ENCODE data around the gene ZNF12. TPM values are rescaled to one million over a fixed set of nuclear protein-coding genes. Genes with fewer than 3 reads are reported as not detected.

The ZNF12 gene
- total RNA-seq, 6 experiments from 2014 or later = 12.7 to 15.1 (median 13.9) TPM

DNA sequence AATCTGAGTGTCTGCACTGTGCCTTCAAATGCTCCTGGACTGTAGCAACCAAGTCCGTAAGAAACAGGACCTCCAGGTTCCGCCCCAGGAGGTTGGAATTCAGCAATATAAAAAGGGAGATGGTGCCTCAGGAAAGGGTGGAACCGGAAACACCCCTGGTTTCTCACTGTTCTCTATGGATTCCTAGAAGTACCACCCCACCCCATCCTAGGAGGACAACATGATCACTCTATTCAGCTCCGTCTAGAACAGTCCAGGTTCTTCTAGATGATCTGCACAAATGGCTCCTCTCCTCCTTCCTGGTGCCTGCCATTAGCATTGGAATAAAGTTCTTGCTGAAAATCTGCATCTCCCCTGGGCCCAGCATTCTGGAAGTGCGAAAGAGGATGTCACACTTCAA, 7.6 kb upstream of the ZNF12 start:
- Mint-ChIP-seq H3K27ac (no peak overlapping the region), H3K4me3 (no peak overlapping the region), H3K9me3 (no peaks in the 10 kb centered on the region), H3K36me3 (ENCODE audit: low read depth) (0 out of 2 replicates have a peak, but pooled peaks cover 5% of the 10 kb centered on the region), H3K4me1 (ENCODE audit: low read depth) (no peaks in the 10 kb centered on the region), H3K27me3 (ENCODE audit: insufficient read depth) (peaks cover 15% of the 10 kb centered on the region)
- TF ChIP-seq, protein P1, sequence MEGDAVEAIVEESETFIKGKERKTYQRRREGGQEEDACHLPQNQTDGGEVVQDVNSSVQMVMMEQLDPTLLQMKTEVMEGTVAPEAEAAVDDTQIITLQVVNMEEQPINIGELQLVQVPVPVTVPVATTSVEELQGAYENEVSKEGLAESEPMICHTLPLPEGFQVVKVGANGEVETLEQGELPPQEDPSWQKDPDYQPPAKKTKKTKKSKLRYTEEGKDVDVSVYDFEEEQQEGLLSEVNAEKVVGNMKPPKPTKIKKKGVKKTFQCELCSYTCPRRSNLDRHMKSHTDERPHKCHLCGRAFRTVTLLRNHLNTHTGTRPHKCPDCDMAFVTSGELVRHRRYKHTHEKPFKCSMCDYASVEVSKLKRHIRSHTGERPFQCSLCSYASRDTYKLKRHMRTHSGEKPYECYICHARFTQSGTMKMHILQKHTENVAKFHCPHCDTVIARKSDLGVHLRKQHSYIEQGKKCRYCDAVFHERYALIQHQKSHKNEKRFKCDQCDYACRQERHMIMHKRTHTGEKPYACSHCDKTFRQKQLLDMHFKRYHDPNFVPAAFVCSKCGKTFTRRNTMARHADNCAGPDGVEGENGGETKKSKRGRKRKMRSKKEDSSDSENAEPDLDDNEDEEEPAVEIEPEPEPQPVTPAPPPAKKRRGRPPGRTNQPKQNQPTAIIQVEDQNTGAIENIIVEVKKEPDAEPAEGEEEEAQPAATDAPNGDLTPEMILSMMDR (IDR thresholded peaks at IDR 0.05) = no peak
- no peak for DNase-seq

DNA sequence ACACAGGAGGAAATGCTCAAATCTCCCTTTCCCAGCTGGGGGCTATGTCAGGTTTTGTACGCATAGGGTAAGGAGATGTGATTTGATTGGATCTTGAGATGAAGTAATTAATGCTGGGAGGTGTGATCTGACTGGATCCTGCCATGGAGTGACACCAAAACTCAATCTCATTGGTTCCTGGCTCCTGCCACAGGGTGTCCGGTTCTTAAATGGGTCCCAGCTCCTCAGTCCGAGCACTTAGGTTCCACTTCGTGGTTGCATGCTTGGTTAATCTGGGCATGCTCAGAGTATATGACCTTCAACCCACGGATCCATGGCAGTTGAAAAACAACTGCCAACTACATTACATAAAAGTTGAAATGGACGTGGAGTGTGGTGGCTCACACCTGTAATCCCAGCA, 3.1 kb upstream of the ZNF12 start:
- H3K27ac Mint-ChIP-seq = no peak overlapping the region
- TF ChIP-seq, protein P1 (IDR thresholded peaks at IDR 0.05) = no peak
- H3K36me3 Mint-ChIP-seq (ENCODE audit: low read depth) = peaks cover 18% of the 10 kb centered on the region

DNA sequence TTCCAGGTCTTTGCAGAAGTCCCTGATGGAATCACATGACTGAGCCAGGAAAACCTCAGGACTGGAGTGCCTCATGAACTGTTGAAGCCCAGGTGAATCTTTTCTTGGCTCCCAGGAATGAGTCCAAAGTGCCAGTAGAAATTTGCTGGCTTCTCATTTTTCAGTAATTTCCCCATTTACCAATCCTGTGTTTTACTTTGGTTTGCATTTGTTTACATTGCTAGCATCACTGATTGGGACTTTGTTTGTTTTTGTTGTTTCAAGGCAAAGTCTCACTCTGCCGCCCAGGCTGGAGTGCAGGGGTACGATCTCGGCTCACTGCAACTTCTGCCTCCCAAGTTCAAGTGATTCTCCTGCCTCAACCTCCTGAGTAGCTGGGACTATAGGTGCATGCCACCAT, 1.6 kb upstream of the ZNF12 start:
- Mint-ChIP-seq H3K9me3 (peaks cover 28% of the 10 kb centered on the region), H3K36me3 (ENCODE audit: low read depth) (peaks cover 28% of the 10 kb centered on the region), H3K27ac (no peak overlapping the region), H3K4me1 (ENCODE audit: low read depth) (peaks cover 22% of the 10 kb centered on the region), H3K4me3 (no peak overlapping the region), H3K27me3 (ENCODE audit: insufficient read depth) (peaks cover 1% of the 10 kb centered on the region)
- DNase-seq = no peak
- TF ChIP-seq, protein P1 (IDR thresholded peaks at IDR 0.05) = no peak

More for the DNA sequence above, 3.1 kb upstream of the ZNF12 start:
- Mint-ChIP-seq H3K9me3 (peaks cover 18% of the 10 kb centered on the region), H3K4me3 (no peak overlapping the region), H3K27me3 (ENCODE audit: insufficient read depth) (peaks cover 1% of the 10 kb centered on the region), H3K4me1 (ENCODE audit: low read depth) (peaks cover 16% of the 10 kb centered on the region)
- DNase-seq = no peak

DNA sequence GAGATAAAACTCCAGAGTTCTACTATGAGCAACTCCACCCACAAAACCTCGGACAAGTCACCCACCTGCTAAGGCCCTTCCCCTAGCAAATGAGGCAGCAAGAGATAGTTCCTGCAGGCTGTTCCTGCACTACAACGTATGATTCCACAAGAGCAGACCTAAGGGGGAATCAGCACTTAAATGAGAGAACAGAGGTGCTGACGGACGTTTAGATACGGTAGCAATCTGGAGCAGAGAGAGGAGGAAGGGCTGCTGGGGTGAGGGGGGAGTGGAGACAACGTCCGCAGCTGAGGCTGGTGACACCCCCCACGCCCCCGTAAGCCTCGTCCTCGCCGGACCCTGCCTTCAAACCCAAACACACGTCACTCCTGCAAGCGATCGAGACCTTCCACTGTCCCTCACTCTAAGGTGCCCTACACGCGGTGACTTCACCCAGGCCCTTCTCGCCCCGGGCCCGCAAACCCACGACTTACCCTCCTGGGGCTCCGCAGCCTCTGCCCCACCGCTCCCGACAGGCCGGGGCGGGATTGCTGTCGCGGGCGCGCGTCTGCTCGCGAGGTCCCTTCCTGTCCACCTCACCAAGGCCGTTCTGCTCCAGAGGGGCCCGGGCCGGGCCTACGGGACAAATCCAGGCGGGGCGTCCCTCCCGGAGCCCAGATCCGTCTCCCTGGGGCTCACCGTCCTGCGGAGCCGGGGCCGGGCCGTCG, 635 bp downstream of the ZNF12 start:
- Mint-ChIP-seq H3K27me3 (ENCODE audit: insufficient read depth) (peaks cover 3% of the 10 kb centered on the region), H3K27ac (peak overlapping the region; percentile 86), H3K36me3 (ENCODE audit: low read depth) (peaks cover 35% of the 10 kb centered on the region), H3K9me3 (peaks cover 48% of the 10 kb centered on the region), H3K4me1 (ENCODE audit: low read depth) (peaks cover 25% of the 10 kb centered on the region), H3K4me3 (peak overlapping the region; percentile 95)
- DNase-seq = peak; percentile 5
- TF ChIP-seq, protein P1 (IDR thresholded peaks at IDR 0.05) = no peak

DNA sequence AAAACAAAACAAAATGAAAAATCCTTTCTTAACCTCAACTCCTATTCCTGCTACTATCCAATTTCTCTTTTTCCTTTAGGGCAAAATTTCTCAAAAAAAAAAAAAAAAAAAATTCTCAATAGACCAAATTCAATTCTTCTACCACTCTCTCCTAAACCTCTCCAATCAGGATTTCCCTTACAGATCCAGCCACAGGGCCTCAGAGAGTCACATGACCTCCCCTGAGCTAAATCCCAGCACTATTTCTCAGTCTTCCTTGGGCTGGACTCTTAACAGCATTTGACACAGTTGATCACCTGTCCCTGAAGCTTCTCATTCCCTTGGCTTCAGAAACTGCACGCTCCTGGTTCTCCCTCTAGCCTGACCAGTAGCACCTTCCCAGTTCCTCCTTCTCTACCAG, 4.9 kb downstream of the ZNF12 start:
- no peak overlapping the region for H3K27ac Mint-ChIP-seq
- no peak overlapping the region for H3K4me3 Mint-ChIP-seq
- TF ChIP-seq, protein P1 (IDR thresholded peaks at IDR 0.05) = no peak
- H3K27me3 Mint-ChIP-seq (ENCODE audit: insufficient read depth) = peaks cover 3% of the 10 kb centered on the region
- DNase-seq = no peak
- peaks cover 18% of the 10 kb centered on the region for H3K4me1 Mint-ChIP-seq (ENCODE audit: low read depth)
- H3K36me3 Mint-ChIP-seq (ENCODE audit: low read depth) = peaks cover 31% of the 10 kb centered on the region
- peaks cover 66% of the 10 kb centered on the region for H3K9me3 Mint-ChIP-seq
